K562 (cell line): ENCODE measurements around the gene BNC1. TPM values are rescaled to one million over a fixed set of nuclear protein-coding genes. Genes with fewer than 3 reads are reported as not detected.

Source experiments
- AFF4 ChIP-seq: sonication (generic); formaldehyde crosslinking; IDR thresholded peaks from 2 replicates; pipeline ENCODE4 v1.8.0; 2023; ENCODE audit warnings: mild to moderate bottlenecking, missing genetic modification reagents
- CBX3 ChIP-seq, 2 experiments: IDR thresholded peaks; 1 replicate in 1 of 2; 2 replicates in 1 of 2; pipeline ENCODE4 v1.6.1; 2012; ENCODE audit warnings: inconsistent platforms in 2 of 2, low read length in 2 of 2, borderline replicate concordance in 1 of 2, control low read depth in 1 of 2
- DEAF1 ChIP-seq: fragments of 450-650 bp; formaldehyde crosslinking; IDR thresholded peaks from 2 replicates; pipeline ENCODE4 v1.4.0; 2020; ENCODE audit warnings: mild to moderate bottlenecking, moderate library complexity
- EP300 ChIP-seq: IDR thresholded peaks from 2 replicates; pipeline ENCODE4 v1.6.1; 2012; ENCODE audit warnings: low read length, improper control_type of control experiment
- HDAC3 ChIP-seq: fragments of 450-650 bp; IDR thresholded peaks from 2 replicates; pipeline ENCODE4 v1.6.1; 2018; ENCODE audit warnings: borderline replicate concordance, mild to moderate bottlenecking, moderate library complexity; ENCODE audit not compliant: partially characterized antibody
- HMGN3 ChIP-seq: IDR thresholded peaks from 2 replicates; pipeline ENCODE4 v1.6.1; 2011; ENCODE audit warnings: borderline replicate concordance, low read depth, mild to moderate bottlenecking, mixed read lengths, low read length; ENCODE audit not compliant: insufficient read length; ENCODE audit errors: extremely low read depth
- KLF16 ChIP-seq: IDR thresholded peaks from 2 replicates; pipeline ENCODE4 v1.6.1; 2016; ENCODE audit warnings: antibody characterized with exemption
- POLR2B ChIP-seq: fragments of 450-650 bp; IDR thresholded peaks from 2 replicates; pipeline ENCODE4 v1.6.1; 2018; ENCODE audit warnings: low read depth; ENCODE audit not compliant: partially characterized antibody
- POLR3A ChIP-seq: IDR thresholded peaks from 2 replicates; pipeline ENCODE4 v1.6.1; 2011; ENCODE audit warnings: borderline replicate concordance, mild to moderate bottlenecking, moderate library complexity; ENCODE audit not compliant: insufficient read length, insufficient read depth; ENCODE audit errors: extremely low read depth
- RFX7 ChIP-seq: fragments of 250-450 bp; sonication (Bioruptor Pico); IDR thresholded peaks from 2 replicates; pipeline ENCODE4 v1.5.1; 2021; ENCODE audit warnings: mild to moderate bottlenecking
- SNAPC5 ChIP-seq: fragments of 250-450 bp; sonication (Bioruptor Pico); IDR thresholded peaks from 2 replicates; pipeline ENCODE4 v1.8.0; 2021; ENCODE audit warnings: moderate library complexity, mild to moderate bottlenecking, inconsistent platforms
- TBL1XR1 ChIP-seq, 2 experiments: IDR thresholded peaks; 2 replicates each; pipeline ENCODE4 v1.6.1; 2012; ENCODE audit warnings: improper control_type of control experiment in 2 of 2, low read length in 2 of 2, mild to moderate bottlenecking in 1 of 2
- THAP12 ChIP-seq: fragments of 250-450 bp; sonication (Bioruptor Pico); IDR thresholded peaks from 2 replicates; pipeline ENCODE4 v1.9.0; 2021; ENCODE audit warnings: mild to moderate bottlenecking, inconsistent platforms
- ZBTB5 ChIP-seq: fragments of 450-650 bp; IDR thresholded peaks from 2 replicates; pipeline ENCODE4 v1.6.1; 2017; ENCODE audit warnings: antibody characterized with exemption
- ZNF384 ChIP-seq: IDR thresholded peaks from 2 replicates; pipeline ENCODE4 v1.6.1; 2012; ENCODE audit warnings: low read depth, low read length, improper control_type of control experiment
- ZNF766 ChIP-seq: fragments of 200-800 bp; sonication (Bioruptor generic); conservative IDR thresholded peaks from 2 replicates; pipeline ENCODE4 v1.6.1; 2016; ENCODE audit warnings: missing genetic modification characterization, missing compliant biosample characterization
- polyA plus RNA-seq, 8 experiments: library from polyadenylated mRNA; depleted of rRNA in 4 of 8; stranded (reverse) in 5 of 8; unstranded in 3 of 8; fragments of >200 nt; fragmentation: Nextera tagmentation in 2 of 8; fragmentation: Illumina TruSeq in 1 of 8; extraction: Ambion mirVana in 2 of 8; extraction: Trizol in 1 of 8; gene quantifications; 2 replicates each; pipeline versions ENCODE4 v1.2.1 to v1.2.3, GENCODE V29; 2011 to 2014; ENCODE audit warnings: inconsistent platforms in 1 of 8, missing spikeins in 1 of 8
- total RNA-seq, 7 experiments: library from RNA; depleted of rRNA in 6 of 7; stranded (reverse); fragments of >200 nt in 6 of 7; fragmentation: Illumina TruSeq in 2 of 7; extraction: Trizol in 2 of 7; gene quantifications; 2 replicates each; pipeline versions ENCODE4 v1.2.1 to v1.2.3, GENCODE V29; 2011 to 2021; ENCODE audit warnings: low replicate concordance in 1 of 7

The BNC1 gene
- total and polyA plus RNA-seq, 9 of the 15 experiments (the other 6 are each of a cell fraction or from before 2014, with no cell fraction given): not detected

- TF ChIP-seq DEAF1 (CRISPR knock-in tag) (peak; percentile 84), POLR3A (no peak), HDAC3 (no peak), CBX3 (IDR thresholded peaks at IDR 0.05; ENCODE audit: borderline replicate concordance in 1 of 2, low read length in 2 of 2) (no peak), ZNF766 (CRISPR knock-in tag) (no peak), SNAPC5 (CRISPR knock-in tag) (no peak), ZBTB5 (no peak), KLF16 (0 out of 2 replicates have a peak, but pooled peaks have one; percentile 27), EP300 (no peak), THAP12 (CRISPR knock-in tag) (no peak), HMGN3 (no peak), RFX7 (CRISPR knock-in tag) (no peak), ZNF384 (peak; percentile 39; the same call in 1 of the 2 replicates), TBL1XR1 (IDR thresholded peaks at IDR 0.05; ENCODE audit: low read length in 2 of 2) (0 out of 4 replicates have a peak, but pooled peaks of 1 of the 2 experiments have one; percentile 13), AFF4 (CRISPR knock-in tag) (no peak), POLR2B (no peak)
These were observed 36.1 kb downstream of the BNC1 start (continued) for GRCh38 chr15:83248151-83249029.
